ENCODE measurements around the gene COX6B1. TPM values are rescaled to one million over a fixed set of nuclear protein-coding genes. Genes with fewer than 3 reads are reported as not detected.
"Not testable (repeated sequence)": the region's sequence is repeated elsewhere in the genome, so short reads cannot be mapped to it uniquely, and the experiment has no call there.

The COX6B1 gene
- total RNA-seq, 1 experiment from 2014 or later: 496 TPM

- ChIA-PET CTCF (no interaction called here), RAD21 (ENCODE audit: low non-redundant PET in 1 of 2, low total read pairs in 2 of 2, uncharacterized antibody in 2 of 2, unreplicated experiment in 2 of 2) (no interaction called here), POLR2A (no interaction called here)
- Histone ChIP-seq H3K9me2 (ENCODE audit: insufficient read depth) (no peaks in the 10 kb centered on the region), H3K4me1 (ENCODE audit: control insufficient read depth in 1 of 2, insufficient read depth in 2 of 2, low read length in 2 of 2) (peaks cover 2 to 17% of the 10 kb centered on the region in 2 experiments; a peak in 2 of 4 replicates), H3K4me3 (replicated peaks in 1 of 2; ENCODE audit: low read depth in 1 of 2, low read length in 2 of 2) (no peak overlapping the region), H3K27me3 (ENCODE audit: insufficient read depth, low read length) (no peaks in the 10 kb centered on the region), H3K9me3 (ENCODE audit: control insufficient read depth in 1 of 2, insufficient read depth in 1 of 2, low read depth in 1 of 2, low read length in 2 of 2) (no peaks in the 10 kb centered on the region), H3K4me2 (ENCODE audit: low read length) (no peak overlapping the region), H3K36me3 (ENCODE audit: control insufficient read depth in 1 of 2, insufficient read depth in 2 of 2, low read length in 2 of 2) (no peaks in the 10 kb centered on the region), H2AFZ (ENCODE audit: low read depth, low read length, poor library complexity, severe bottlenecking) (no peak overlapping the region), H3K9ac (ENCODE audit: low read length) (no peak overlapping the region), H3K79me2 (ENCODE audit: insufficient read depth, low read length) (no peaks in the 10 kb centered on the region), H3K27ac (ENCODE audit: low read depth, low read length) (no peak overlapping the region), H4K20me1 (ENCODE audit: insufficient read depth) (no peaks in the 10 kb centered on the region)
- DNase-seq (ENCODE audit: low read depth, low spot score): no peak
- ATAC-seq: no peak
- intact Hi-C loops (cut with micrococcal nuclease): no loop called here
- TF ChIP-seq JUND (IDR thresholded peaks at IDR 0.05) (no peak), SP1 (IDR thresholded peaks at IDR 0.05; ENCODE audit: low read depth) (no peak), CEBPB (IDR thresholded peaks at IDR 0.05; ENCODE audit: low read depth) (no peak)
- no TSS peak for BruUV-seq (replicated peaks)
These were observed 27.5 kb downstream of the COX6B1 start for GRCh38 chr19:35675589-35676140.

- TF ChIP-seq SP1 (IDR thresholded peaks at IDR 0.05; ENCODE audit: low read depth) (no peak), POLR2A (IDR thresholded peaks at IDR 0.05; ENCODE audit: borderline replicate concordance, extremely low read depth, insufficient read depth, insufficient read length) (no peak), ZNF274 (IDR thresholded peaks at IDR 0.05; ENCODE audit: low read depth, low read length) (no peak), EZH2 (IDR thresholded peaks at IDR 0.05) (no peak), SIN3A (IDR thresholded peaks at IDR 0.05; ENCODE audit: low read depth) (no peak), ZFX (IDR thresholded peaks at IDR 0.05) (no peak), MAX (IDR thresholded peaks at IDR 0.05) (no peak), ELF1 (IDR thresholded peaks at IDR 0.05; ENCODE audit: borderline replicate concordance, low read depth) (no peak), TCF7L2 (IDR thresholded peaks at IDR 0.05; ENCODE audit: borderline replicate concordance, extremely low read depth, insufficient read depth, insufficient read length) (no peak), JUND (IDR thresholded peaks at IDR 0.05) (no peak), EGR1 (IDR thresholded peaks at IDR 0.05; ENCODE audit: low read depth) (no peak), ZBTB33 (IDR thresholded peaks at IDR 0.05; ENCODE audit: extremely low read depth, insufficient replicate concordance, low read length) (no peak), CEBPB (IDR thresholded peaks at IDR 0.05; ENCODE audit: low read depth) (no peak), YY1 (IDR thresholded peaks at IDR 0.05; ENCODE audit: extremely low read depth, insufficient replicate concordance, low read depth, low read length) (no peak)
- Histone ChIP-seq H3K36me3 (ENCODE audit: control insufficient read depth in 1 of 2, insufficient read depth in 2 of 2, low read length in 2 of 2) (no peaks in the 10 kb centered on the region), H3K79me2 (ENCODE audit: insufficient read depth, low read length) (no peaks in the 10 kb centered on the region), H3K27me3 (ENCODE audit: insufficient read depth, low read length) (no peaks in the 10 kb centered on the region), H3K27ac (ENCODE audit: low read depth, low read length) (no peak overlapping the region), H3K9me3 (ENCODE audit: control insufficient read depth in 1 of 2, insufficient read depth in 1 of 2, low read depth in 1 of 2, low read length in 2 of 2) (no peaks in the 10 kb centered on the region), H2AFZ (ENCODE audit: low read depth, low read length, poor library complexity, severe bottlenecking) (no peak overlapping the region), H3K4me3 (replicated peaks in 1 of 2; ENCODE audit: low read depth in 1 of 2, low read length in 2 of 2) (no peak overlapping the region), H3K9ac (ENCODE audit: low read length) (no peak overlapping the region), H3K4me2 (ENCODE audit: low read length) (no peak overlapping the region), H4K20me1 (ENCODE audit: insufficient read depth) (no peaks in the 10 kb centered on the region), H3K4me1 (ENCODE audit: control insufficient read depth in 1 of 2, insufficient read depth in 2 of 2, low read length in 2 of 2) (peaks cover 5 to 9% of the 10 kb centered on the region in 2 experiments; a peak in 2 of 4 replicates), H3K9me2 (ENCODE audit: insufficient read depth) (no peaks in the 10 kb centered on the region)
- intact Hi-C loops (cut with micrococcal nuclease): loop anchor here (5.0 kb wide), 1 partner anchor 192 kb away; no protein-coding TSS in a partner anchor
- POLR2A ChIA-PET: no interaction called here
- DNase-seq (ENCODE audit: low read depth, low spot score): no peak
- ATAC-seq: no peak
- no TSS peak for BruUV-seq (replicated peaks)
- RAD21 ChIA-PET (ENCODE audit: low non-redundant PET in 1 of 2, low total read pairs in 2 of 2, uncharacterized antibody in 2 of 2, unreplicated experiment in 2 of 2): no interaction called here
- CTCF ChIA-PET: no interaction called here
These were observed 41.7 kb downstream of the COX6B1 start for GRCh38 chr19:35689836-35690235.

GRCh38 chr19:35691106-35691505 lies 43.0 kb downstream of the COX6B1 start:
- H3K4me3 ChIP-seq (replicated peaks in 1 of 2; ENCODE audit: low read depth in 1 of 2, low read length in 2 of 2); H3K27ac ChIP-seq (ENCODE audit: low read depth, low read length); CTCF ChIA-PET; H3K4me1 ChIP-seq (ENCODE audit: control insufficient read depth in 1 of 2, insufficient read depth in 2 of 2, low read length in 2 of 2); H3K4me2 ChIP-seq (ENCODE audit: low read length); H3K36me3 ChIP-seq (ENCODE audit: control insufficient read depth in 1 of 2, insufficient read depth in 2 of 2, low read length in 2 of 2); RAD21 ChIA-PET (ENCODE audit: low non-redundant PET in 1 of 2, low total read pairs in 2 of 2, uncharacterized antibody in 2 of 2, unreplicated experiment in 2 of 2); H3K9me2 ChIP-seq (ENCODE audit: insufficient read depth); BruUV-seq (replicated peaks); H4K20me1 ChIP-seq (ENCODE audit: insufficient read depth); H2AFZ ChIP-seq (ENCODE audit: low read depth, low read length, poor library complexity, severe bottlenecking); H3K79me2 ChIP-seq (ENCODE audit: insufficient read depth, low read length); H3K9ac ChIP-seq (ENCODE audit: low read length); POLR2A ChIA-PET; DNase-seq (ENCODE audit: low read depth, low spot score); H3K27me3 ChIP-seq (ENCODE audit: insufficient read depth, low read length); H3K9me3 ChIP-seq (ENCODE audit: control insufficient read depth in 1 of 2, insufficient read depth in 1 of 2, low read depth in 1 of 2, low read length in 2 of 2); ATAC-seq: not testable (repeated sequence)
- intact Hi-C loops (cut with micrococcal nuclease): loop anchor here (5.0 kb wide), 1 partner anchor 191 kb away; no protein-coding TSS in a partner anchor

All from HCT116 (cell line).